IPS-18c (cell line): ENCODE results near the gene HS3ST5.
"Not testable (repeated sequence)": the region's sequence is repeated elsewhere in the genome, so short reads cannot be mapped to it uniquely, and the experiment has no call there.

Experiments used
- H3K4me3 ChIP-seq: 2 replicates; pipeline ENCODE4 v1.7.0; 2013; ENCODE audit warnings: low read depth, mild to moderate bottlenecking, low read length, moderate library complexity; ENCODE audit not compliant: insufficient read depth
- H3K9me3 ChIP-seq: one replicate; pipeline ENCODE4 v1.6.1; 2013; ENCODE audit warnings: mild to moderate bottlenecking, low read length, moderate library complexity; ENCODE audit not compliant: control insufficient read depth, insufficient read depth

HS3ST5 gene

DNA sequence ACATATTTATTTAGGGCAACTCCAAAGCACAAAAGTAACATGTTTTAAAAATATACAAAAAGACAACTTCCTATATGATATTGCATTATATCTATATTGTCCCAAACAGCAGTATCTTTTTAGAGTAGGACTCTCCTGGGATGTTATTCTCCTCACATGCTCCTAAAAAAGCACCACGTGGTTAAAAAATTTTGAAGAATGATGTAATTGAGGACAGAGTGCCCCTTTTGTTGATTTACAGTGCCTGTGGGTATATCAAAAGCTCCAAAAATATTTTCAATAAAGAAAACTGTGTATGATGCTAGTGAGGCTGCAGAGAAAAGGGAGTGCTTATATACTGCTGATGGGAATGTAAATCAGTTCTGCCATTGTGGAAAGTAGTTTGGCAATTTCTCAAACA lies 241.6 kb downstream of the HS3ST5 start:
- Histone ChIP-seq H3K4me3 (no peak overlapping the region), H3K9me3 (no peaks in the 10 kb centered on the region)

DNA sequence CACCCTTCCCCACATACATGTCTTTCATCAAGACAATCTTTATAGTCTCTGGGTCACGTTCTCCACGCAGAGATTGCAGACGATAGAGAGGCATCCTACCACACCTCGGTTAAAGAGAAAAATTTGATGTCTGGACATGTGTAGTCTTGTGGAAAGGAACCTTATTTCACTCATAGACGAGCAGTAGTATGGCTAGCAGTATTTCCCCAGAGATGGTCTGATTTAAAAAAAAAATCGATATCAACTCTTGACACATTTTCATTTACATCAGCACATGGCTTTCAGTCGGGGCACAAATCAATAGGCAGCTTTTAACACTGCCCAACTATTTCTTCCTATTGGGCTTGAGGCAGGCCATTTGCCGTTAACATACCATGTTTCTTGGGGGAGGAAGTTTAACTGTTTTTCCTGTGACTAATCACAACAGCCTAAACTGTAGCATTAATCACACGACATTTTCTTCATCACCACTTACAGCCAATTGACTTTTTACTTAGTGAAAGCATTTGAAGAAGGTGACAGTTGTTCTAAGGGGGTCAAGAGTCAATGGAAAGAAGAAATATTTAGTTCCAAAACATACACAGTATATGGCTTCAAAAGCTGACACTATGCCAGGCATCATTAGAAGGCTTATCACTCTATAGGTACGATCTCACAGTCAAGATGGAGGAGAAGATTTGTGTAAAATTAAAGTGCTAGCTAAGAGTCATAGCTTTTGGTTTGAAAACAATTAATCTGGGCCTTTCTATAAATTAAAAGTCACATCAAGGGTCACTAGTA lies 242.4 kb downstream of the HS3ST5 start:
- H3K9me3 ChIP-seq, result no peaks in the 10 kb centered on the region
- no peak overlapping the region for H3K4me3 ChIP-seq

DNA sequence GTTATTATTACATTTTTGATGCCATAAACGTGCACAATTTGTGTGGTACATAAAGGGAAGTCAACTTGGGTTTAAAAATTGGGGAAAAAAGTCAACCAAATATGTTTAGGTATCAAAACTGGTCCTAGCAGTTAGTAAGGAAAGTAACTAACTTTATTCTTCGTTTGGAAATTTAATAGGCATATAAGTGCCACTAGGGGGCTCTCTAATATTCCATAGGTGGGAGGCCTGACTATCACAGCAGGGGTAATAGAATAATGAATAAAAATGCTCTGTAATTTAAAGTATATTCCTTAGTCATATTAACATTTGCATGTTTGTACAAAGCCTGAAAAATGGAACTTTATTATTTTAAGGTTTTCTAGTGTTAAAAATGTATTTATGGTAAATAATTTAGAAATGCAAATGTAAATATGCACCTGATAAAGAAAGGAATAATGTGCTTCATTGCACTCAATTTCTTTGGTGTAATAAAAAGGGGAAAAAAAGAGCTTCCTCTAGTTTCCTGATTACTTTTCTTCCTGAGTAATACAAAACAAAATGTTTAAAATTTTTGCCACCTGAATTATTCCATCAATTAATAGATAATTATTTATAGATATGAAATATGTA lies 246.2 kb downstream of the HS3ST5 start:
- H3K4me3 ChIP-seq, result no peak overlapping the region
- no peaks in the 10 kb centered on the region for H3K9me3 ChIP-seq

DNA sequence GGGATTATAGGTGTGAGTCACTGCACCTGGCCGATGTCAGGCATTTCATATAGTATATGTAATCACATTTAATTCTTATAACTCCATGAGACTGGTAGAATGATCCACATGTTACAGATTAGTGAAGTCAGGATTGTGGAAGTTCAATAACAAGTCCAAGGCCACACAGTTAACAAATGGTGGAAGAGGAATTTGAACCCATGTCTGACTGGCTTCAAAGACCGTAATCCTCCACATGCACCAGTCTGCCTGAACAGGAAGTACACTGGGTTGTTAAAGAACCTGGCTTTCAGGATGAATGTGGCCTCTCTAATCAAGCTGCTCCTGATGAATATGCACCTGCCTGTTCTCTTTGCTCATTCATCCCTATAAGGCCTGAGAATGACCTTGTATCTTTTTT lies 249.9 kb downstream of the HS3ST5 start:
- Histone ChIP-seq H3K9me3 (no peaks in the 10 kb centered on the region), H3K4me3 (no peak overlapping the region)

- no peak overlapping the region for H3K4me3 ChIP-seq
- no peaks in the 10 kb centered on the region for H3K9me3 ChIP-seq
Observed at GRCh38 chr6:114090626-114091025, 252.2 kb downstream of the HS3ST5 start.

GRCh38 chr6:114087496-114087895 lies 255.3 kb downstream of the HS3ST5 start:
- no peak overlapping the region for H3K4me3 ChIP-seq
- H3K9me3 ChIP-seq, result no peaks in the 10 kb centered on the region

GRCh38 chr6:114085211-114085610 lies 257.6 kb downstream of the HS3ST5 start:
- Histone ChIP-seq H3K9me3 (no peaks in the 10 kb centered on the region), H3K4me3 (no peak overlapping the region)

GRCh38 chr6:114084327-114084890 lies 258.4 kb downstream of the HS3ST5 start:
- H3K4me3 ChIP-seq, result no peak overlapping the region
- H3K9me3 ChIP-seq, result no peaks in the 10 kb centered on the region

DNA sequence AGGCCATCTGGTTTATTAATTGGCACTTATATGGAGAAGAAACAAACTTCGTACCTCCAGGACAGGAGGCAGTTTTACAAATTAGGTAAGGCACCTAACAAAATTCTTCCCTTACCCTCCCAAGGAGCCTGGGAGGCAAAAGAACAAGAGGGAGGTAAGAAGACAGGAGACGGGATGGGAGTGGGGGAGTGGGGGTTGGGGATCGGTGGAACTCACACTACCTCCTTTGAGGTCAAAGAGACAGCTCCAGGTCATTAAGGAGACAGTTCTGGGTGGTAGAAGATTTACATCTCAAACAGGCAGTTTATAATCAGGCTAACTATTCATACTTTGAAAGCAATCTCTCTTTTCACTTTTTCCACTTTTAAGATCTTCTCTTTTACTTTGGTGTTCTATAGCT lies 259.6 kb downstream of the HS3ST5 start:
- Histone ChIP-seq H3K4me3 (no peak overlapping the region), H3K9me3 (no peaks in the 10 kb centered on the region)

- H3K4me3 ChIP-seq, result no peak overlapping the region
- no peaks in the 10 kb centered on the region for H3K9me3 ChIP-seq
Observed at GRCh38 chr6:114081730-114082129, 261.1 kb downstream of the HS3ST5 start.

DNA sequence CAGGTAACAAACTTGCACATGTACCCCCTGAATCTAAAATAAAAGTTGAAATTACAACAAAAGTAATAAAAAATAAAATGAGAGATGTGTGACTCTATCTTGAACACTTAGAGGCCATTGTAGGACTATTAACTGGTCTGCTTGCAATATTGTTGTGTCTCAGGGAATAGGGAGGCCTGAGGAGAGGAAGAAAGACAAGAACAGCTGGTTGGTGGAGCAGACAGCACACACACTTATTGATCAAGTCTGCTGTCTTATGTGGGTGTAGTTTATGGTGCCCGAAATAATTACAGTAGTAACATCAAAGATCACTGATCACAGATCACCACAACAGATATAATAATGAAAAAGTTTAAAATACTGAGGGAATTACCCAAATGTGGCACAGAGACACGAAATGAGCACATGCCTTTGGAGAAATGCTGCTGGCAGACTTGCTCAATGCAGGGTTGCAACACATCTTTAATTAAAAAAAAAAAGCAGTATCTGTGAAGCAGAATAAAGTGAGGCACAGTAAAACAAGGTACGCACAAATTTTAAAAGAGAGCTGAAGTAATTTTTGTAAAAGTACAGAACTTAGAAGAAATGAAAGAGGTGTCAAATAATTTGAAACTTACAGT lies 261.8 kb downstream of the HS3ST5 start:
- Histone ChIP-seq H3K4me3 (no peak overlapping the region), H3K9me3 (no peaks in the 10 kb centered on the region)

- not testable (repeated sequence) for H3K4me3 ChIP-seq, H3K9me3 ChIP-seq
Observed at GRCh38 chr6:114080410-114080809, 262.4 kb downstream of the HS3ST5 start.

- no peaks in the 10 kb centered on the region for H3K9me3 ChIP-seq
- no peak overlapping the region for H3K4me3 ChIP-seq
Observed at GRCh38 chr6:114075777-114076176, 267.0 kb downstream of the HS3ST5 start.

DNA sequence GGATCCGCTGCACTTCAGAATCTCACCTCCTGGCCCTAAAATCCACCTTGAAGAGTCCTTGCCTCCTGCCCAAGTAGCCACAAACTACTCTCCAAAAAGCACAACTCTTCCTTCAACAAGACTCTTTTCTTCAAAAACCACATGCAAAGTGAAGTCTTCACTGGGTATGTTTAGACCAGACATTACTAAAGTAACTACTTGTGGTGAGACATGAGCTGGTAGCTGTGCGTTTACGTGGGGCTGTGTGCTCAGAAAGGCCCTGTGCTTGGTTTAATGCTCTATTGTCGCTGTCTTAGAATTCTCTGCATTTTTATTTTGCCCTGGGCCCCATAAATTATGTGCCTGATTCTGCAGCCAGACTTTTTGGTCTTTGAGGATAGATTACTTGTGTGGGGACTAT lies 267.5 kb downstream of the HS3ST5 start:
- Histone ChIP-seq H3K4me3 (no peak overlapping the region), H3K9me3 (no peaks in the 10 kb centered on the region)

DNA sequence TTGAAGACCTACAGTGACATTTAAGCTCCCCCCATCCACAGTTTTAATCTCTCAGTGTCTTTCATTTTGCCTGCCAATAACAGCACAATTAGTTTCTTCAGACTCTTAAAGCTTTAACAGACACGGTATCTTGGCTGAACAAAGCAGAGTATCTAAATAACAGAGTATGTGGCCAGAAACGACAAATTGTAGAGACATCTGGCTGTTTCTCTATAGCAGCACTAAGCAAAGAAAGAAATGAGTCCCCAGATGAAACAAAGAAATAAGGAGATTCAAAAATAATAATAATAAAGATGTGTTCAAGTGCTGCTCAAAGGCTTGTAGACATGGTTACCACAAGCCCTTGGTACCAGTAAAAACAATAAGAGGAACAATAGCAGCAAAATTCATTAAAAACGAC lies 274.1 kb downstream of the HS3ST5 start:
- no peaks in the 10 kb centered on the region for H3K9me3 ChIP-seq
- no peak overlapping the region for H3K4me3 ChIP-seq

- Histone ChIP-seq H3K4me3 (no peak overlapping the region), H3K9me3 (no peaks in the 10 kb centered on the region)
Observed at GRCh38 chr6:114068116-114068515, 274.7 kb downstream of the HS3ST5 start.

- H3K9me3 ChIP-seq, result no peaks in the 10 kb centered on the region
- H3K4me3 ChIP-seq, result no peak overlapping the region
Observed at GRCh38 chr6:114064862-114065261, 278.0 kb downstream of the HS3ST5 start.

DNA sequence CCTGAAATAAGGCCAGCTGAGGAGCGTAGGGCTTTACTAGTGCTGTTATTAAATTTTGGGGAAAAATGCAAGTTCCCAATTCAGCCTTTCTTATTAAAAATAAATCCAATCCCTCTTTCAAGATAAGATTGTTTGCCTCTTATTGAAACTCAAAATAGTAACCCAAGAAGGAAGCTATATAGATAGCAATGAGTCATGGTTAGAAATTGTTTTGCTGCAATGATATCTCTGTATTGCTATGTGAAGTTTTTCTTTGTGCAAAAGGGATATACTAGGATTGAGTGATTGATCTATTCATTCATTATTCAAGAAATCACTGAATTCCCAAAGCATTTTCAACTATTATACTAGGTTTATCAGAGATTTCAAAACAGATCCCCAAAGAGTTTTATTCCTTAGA lies 278.9 kb downstream of the HS3ST5 start:
- H3K4me3 ChIP-seq, result no peak overlapping the region
- no peaks in the 10 kb centered on the region for H3K9me3 ChIP-seq
